CD14-positive monocyte (primary cell): Measurements from ENCODE around the gene C1QTNF6. TPM values are rescaled to one million over a fixed set of nuclear protein-coding genes. Genes with fewer than 3 reads are reported as not detected.

ENCODE experiments used
- DNase-seq, 3 donors: peaks; one replicate each; pipeline ENCODE4 v3.0.0-alpha.2; 2011 to 2022
- H2AFZ ChIP-seq: 2 replicates; pipeline ENCODE4 v1.6.0; 2012; ENCODE audit warnings: mild to moderate bottlenecking, low read depth, low read length, inconsistent platforms; ENCODE audit not compliant: insufficient read depth, poor library complexity, severe bottlenecking
- H3K27ac ChIP-seq, 2 donors: 1 replicate in 1 of 2; 2 replicates in 1 of 2; pipeline ENCODE4 v1.5.1; 2012 to 2013; ENCODE audit warnings: low read length in 2 of 2, control low read depth in 1 of 2, inconsistent platforms in 1 of 2, low read depth in 1 of 2, mild to moderate bottlenecking in 1 of 2
- H3K27me3 ChIP-seq, 2 donors: one replicate each; pipeline versions ENCODE4 v1.6.0 to v1.6.1; 2011 to 2013; ENCODE audit warnings: low read length in 2 of 2; ENCODE audit not compliant: control insufficient read depth in 2 of 2, insufficient read depth in 2 of 2
- H3K36me3 ChIP-seq, 2 donors: replicated peaks in 1 of 2; 1 replicate in 1 of 2; 2 replicates in 1 of 2; pipeline versions ENCODE4 v1.5.1 to v1.6.1; 2012 to 2013; ENCODE audit warnings: low read length in 2 of 2, control low read depth in 1 of 2, inconsistent platforms in 1 of 2, mild to moderate bottlenecking in 1 of 2; ENCODE audit not compliant: insufficient read depth in 2 of 2, control insufficient read depth in 1 of 2
- H3K4me1 ChIP-seq, 2 donors: 1 replicate in 1 of 2; 2 replicates in 1 of 2; pipeline versions ENCODE4 v1.5.1 to v1.6.1; 2012 to 2013; ENCODE audit warnings: low read length in 2 of 2, control low read depth in 1 of 2, inconsistent platforms in 1 of 2, mild to moderate bottlenecking in 1 of 2, moderate library complexity in 1 of 2; ENCODE audit not compliant: insufficient read depth in 2 of 2, control insufficient read depth in 1 of 2
- H3K4me2 ChIP-seq: replicated peaks from 2 replicates; pipeline ENCODE3; 2012; ENCODE audit warnings: low read length, moderate library complexity, mild to moderate bottlenecking; ENCODE audit not compliant: poor library complexity, severe bottlenecking; ENCODE audit errors: extremely low read depth
- H3K4me3 ChIP-seq, 3 experiments: fragments of 200-600 bp in 1 of 3; sonication (generic) in 1 of 3; replicated peaks in 1 of 3; 1 replicate in 2 of 3; 2 replicates in 1 of 3; pipeline ENCODE4 v1.5.1; 2011 to 2013; ENCODE audit warnings: low read length in 3 of 3, mild to moderate bottlenecking in 3 of 3, control low read depth in 2 of 3, low read depth in 2 of 3, inconsistent platforms in 1 of 3, moderate library complexity in 1 of 3
- H3K79me2 ChIP-seq: 2 replicates; pipeline ENCODE4 v1.6.0; 2012; ENCODE audit warnings: mild to moderate bottlenecking, control low read depth, inconsistent platforms, low read length, moderate library complexity; ENCODE audit not compliant: insufficient read depth
- H3K9ac ChIP-seq: 2 replicates; pipeline ENCODE4 v1.6.0; 2017; ENCODE audit warnings: low read length, mild to moderate bottlenecking; ENCODE audit not compliant: insufficient read depth, poor library complexity, severe bottlenecking
- H3K9me3 ChIP-seq, 2 donors: replicated peaks in 1 of 2; 1 replicate in 1 of 2; 2 replicates in 1 of 2; pipeline versions ENCODE4 v1.5.1 to v1.6.1; 2012 to 2013; ENCODE audit warnings: low read length in 2 of 2, control low read depth in 1 of 2; ENCODE audit not compliant: control insufficient read depth in 1 of 2, insufficient read depth in 1 of 2
- H4K20me1 ChIP-seq: 2 replicates; pipeline ENCODE4 v1.6.0; 2012; ENCODE audit warnings: mild to moderate bottlenecking, low read length, control low read depth, moderate library complexity; ENCODE audit not compliant: insufficient read depth
- H3K27ac Mint-ChIP-seq, 7 donors: one replicate each; pipeline ENCODE4 v1.8.0; 2020; ENCODE audit warnings: mild to moderate bottlenecking in 7 of 7, mixed read lengths in 7 of 7, moderate library complexity in 6 of 7, inconsistent platforms in 2 of 7
- H3K27me3 Mint-ChIP-seq, 3 donors: one replicate each; pipeline ENCODE4 v1.8.0; 2021 to 2022; ENCODE audit warnings: low read depth in 3 of 3, mild to moderate bottlenecking in 3 of 3, mixed read lengths in 3 of 3, moderate library complexity in 3 of 3, inconsistent platforms in 1 of 3
- H3K36me3 Mint-ChIP-seq, 2 donors: one replicate each; pipeline ENCODE4 v1.8.0; 2020; ENCODE audit warnings: mixed read lengths in 2 of 2, inconsistent platforms in 1 of 2, mild to moderate bottlenecking in 1 of 2
- H3K4me1 Mint-ChIP-seq: one replicate; pipeline ENCODE4 v1.8.0; 2020; ENCODE audit warnings: mild to moderate bottlenecking, mixed read lengths
- H3K4me3 Mint-ChIP-seq, 2 donors: one replicate each; pipeline ENCODE4 v1.8.0; 2020; ENCODE audit warnings: mild to moderate bottlenecking in 2 of 2, mixed read lengths in 2 of 2, moderate library complexity in 1 of 2
- H3K9me3 Mint-ChIP-seq, 7 donors: one replicate each; pipeline ENCODE4 v1.8.0; 2020 to 2022; ENCODE audit warnings: mixed read lengths in 7 of 7, mild to moderate bottlenecking in 6 of 7, moderate library complexity in 6 of 7, inconsistent platforms in 2 of 7
- WGBS: methylation state at CpG from one replicate; pipeline ENCODE4 v1.1.5; 2013; ENCODE audit warnings: missing lambda C conversion rate; ENCODE audit not compliant: insufficient coverage; 5-methylcytosine and 5-hydroxymethylcytosine counted together
- intact Hi-C, 2 donors: fragments of 100-400 bp; cut with micrococcal nuclease; formaldehyde crosslinking; loops; one replicate each; pipeline versions ENCODE4 v1.15.0 to v1.15.1; 2023
- polyA plus RNA-seq, 3 donors: library from polyadenylated mRNA; depleted of rRNA in 1 of 3; unstranded in 2 of 3; stranded (reverse) in 1 of 3; fragments of 300-500 nt in 2 of 3; fragments of >200 nt in 1 of 3; fragmentation: Illumina TruSeq in 2 of 3; gene quantifications; 1 replicate in 2 of 3; 2 replicates in 1 of 3; pipeline ENCODE4 v1.2.3, GENCODE V29; 2012 to 2021
- TF ChIP-seq, protein P1 (sequence below): fragments of 200-600 bp; IDR thresholded peaks from one replicate; pipeline ENCODE4 v1.8.0; 2022; ENCODE audit warnings: antibody characterized with exemption, mild to moderate bottlenecking

C1QTNF6 gene
- polyA plus RNA-seq, 3 donors = 0.14 to 2.3 (median 0.24) TPM

DNA sequence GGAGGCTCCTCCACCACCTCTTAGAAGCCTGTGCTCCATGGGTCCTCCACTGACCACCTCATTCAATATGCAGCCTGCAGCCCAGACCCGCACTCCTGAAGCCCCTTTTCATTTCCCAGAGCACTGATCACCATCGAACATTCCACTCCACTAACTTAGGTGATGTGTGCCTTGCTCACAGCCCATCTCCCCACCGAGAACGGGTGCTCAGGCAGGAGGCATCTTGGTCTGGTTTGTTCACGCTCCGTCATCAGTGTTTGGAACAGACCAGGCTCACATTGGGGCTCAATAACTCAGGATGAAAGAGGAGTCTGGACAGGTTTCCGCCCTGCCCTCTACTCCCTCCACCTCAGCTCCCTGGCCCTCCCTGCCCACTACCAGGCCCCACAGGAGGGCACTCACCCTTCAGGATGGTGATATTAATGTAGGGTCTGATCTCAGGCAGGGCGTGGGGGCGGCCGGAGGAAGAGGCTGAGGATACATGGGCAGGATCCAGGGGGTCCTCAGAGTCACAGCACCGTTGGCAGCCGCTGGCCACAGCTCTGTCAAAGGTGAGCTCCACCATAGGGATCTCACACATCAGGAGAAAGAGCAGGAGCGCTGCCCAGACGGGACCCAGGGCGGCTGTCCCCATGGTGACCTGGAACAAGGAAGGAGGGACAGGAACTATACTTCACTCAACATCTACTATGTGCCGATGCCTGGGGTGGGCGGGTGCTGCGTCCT, 3.1 kb downstream of the C1QTNF6 start:
- peak overlapping the region in 1 of 7 donors; percentile 37 for H3K27ac Mint-ChIP-seq
- peaks cover 0 to 3% (median 0%) of the 10 kb centered on the region in 7 donors for H3K9me3 Mint-ChIP-seq
- intact Hi-C loops = no loop called here
- Histone ChIP-seq H3K36me3 (no peaks in the 10 kb centered on the region), H3K27me3 (peaks cover 0 to 3% of the 10 kb centered on the region in 2 donors), H4K20me1 (no peaks in the 10 kb centered on the region), H3K9ac (no peak overlapping the region), H3K9me3 (no peaks in the 10 kb centered on the region), H3K27ac (no peak overlapping the region), H3K4me1 (peaks cover 5 to 9% of the 10 kb centered on the region in 2 donors), H3K4me3 (no peak overlapping the region), H3K79me2 (no peaks in the 10 kb centered on the region), H2AFZ (no peak overlapping the region), H3K4me2 (no peak overlapping the region)
- peaks cover 16% of the 10 kb centered on the region for H3K4me1 Mint-ChIP-seq
- H3K4me3 Mint-ChIP-seq = no peak overlapping the region
- TF ChIP-seq, protein P1, sequence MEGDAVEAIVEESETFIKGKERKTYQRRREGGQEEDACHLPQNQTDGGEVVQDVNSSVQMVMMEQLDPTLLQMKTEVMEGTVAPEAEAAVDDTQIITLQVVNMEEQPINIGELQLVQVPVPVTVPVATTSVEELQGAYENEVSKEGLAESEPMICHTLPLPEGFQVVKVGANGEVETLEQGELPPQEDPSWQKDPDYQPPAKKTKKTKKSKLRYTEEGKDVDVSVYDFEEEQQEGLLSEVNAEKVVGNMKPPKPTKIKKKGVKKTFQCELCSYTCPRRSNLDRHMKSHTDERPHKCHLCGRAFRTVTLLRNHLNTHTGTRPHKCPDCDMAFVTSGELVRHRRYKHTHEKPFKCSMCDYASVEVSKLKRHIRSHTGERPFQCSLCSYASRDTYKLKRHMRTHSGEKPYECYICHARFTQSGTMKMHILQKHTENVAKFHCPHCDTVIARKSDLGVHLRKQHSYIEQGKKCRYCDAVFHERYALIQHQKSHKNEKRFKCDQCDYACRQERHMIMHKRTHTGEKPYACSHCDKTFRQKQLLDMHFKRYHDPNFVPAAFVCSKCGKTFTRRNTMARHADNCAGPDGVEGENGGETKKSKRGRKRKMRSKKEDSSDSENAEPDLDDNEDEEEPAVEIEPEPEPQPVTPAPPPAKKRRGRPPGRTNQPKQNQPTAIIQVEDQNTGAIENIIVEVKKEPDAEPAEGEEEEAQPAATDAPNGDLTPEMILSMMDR = no peak
- H3K36me3 Mint-ChIP-seq = no peaks in the 10 kb centered on the region
- no peak for DNase-seq
- 86% methylated on average over 9 of the region's 18 CpGs for WGBS
- H3K27me3 Mint-ChIP-seq = peaks cover 9 to 17% (median 16%) of the 10 kb centered on the region in 3 donors

- Mint-ChIP-seq H3K27me3 (peaks cover 9 to 17% (median 16%) of the 10 kb centered on the region in 3 donors), H3K9me3 (peaks cover 0 to 3% (median 0%) of the 10 kb centered on the region in 7 donors), H3K4me3 (no peak overlapping the region), H3K4me1 (peaks cover 16% of the 10 kb centered on the region), H3K27ac (peak overlapping the region in 1 of 7 donors; percentile 37), H3K36me3 (no peaks in the 10 kb centered on the region)
- Histone ChIP-seq H4K20me1 (no peaks in the 10 kb centered on the region), H3K9ac (no peak overlapping the region), H3K4me2 (no peak overlapping the region), H3K4me1 (peaks cover 5 to 9% of the 10 kb centered on the region in 2 donors), H3K9me3 (no peaks in the 10 kb centered on the region), H3K36me3 (no peaks in the 10 kb centered on the region), H3K27me3 (peaks cover 0 to 3% of the 10 kb centered on the region in 2 donors), H2AFZ (no peak overlapping the region), H3K79me2 (no peaks in the 10 kb centered on the region), H3K4me3 (no peak overlapping the region), H3K27ac (no peak overlapping the region)
- intact Hi-C loops = no loop called here
- TF ChIP-seq, protein P1 = no peak
- WGBS = 88% methylated on average over 9 of the region's 12 CpGs
- DNase-seq = no peak
These were observed 3.7 kb downstream of the C1QTNF6 start for GRCh38 chr22:37184380-37184755.
